ENCODE data around the gene FUNDC2.

Gene FUNDC2

GRCh38 chrX:155070975-155071693, 44.5 kb downstream of the FUNDC2 start, which contains the start of the genes BRCC3, CMC4 and MTCP1:
Gene BRCC3, plus strand, starts transcription at chrX:155071508. Its CDS starts 20 bp downstream, at chrX:155071528.
Gene CMC4, minus strand, starts transcription at chrX:155071136. Its CDS starts 7,113 bp downstream, at chrX:155064023.
Gene MTCP1, minus strand, starts transcription at chrX:155071136. Its CDS starts 5,126 bp downstream, at chrX:155066010.
- peak; percentile 57 to 63 (median 61) for DNase-seq

GRCh38 chrX:155071694-155072280, 45.1 kb downstream of the FUNDC2 start:
- peak in 1 of 4 experiments; percentile 22 for DNase-seq

- peak in 2 of 4 experiments; percentile 8 to 9 for DNase-seq
Measured at GRCh38 chrX:155086202-155086840, 59.7 kb downstream of the FUNDC2 start.

- DNase-seq = no peak
Measured at GRCh38 chrX:155086961-155087735, 60.5 kb downstream of the FUNDC2 start.

- DNase-seq = no peak
Measured at GRCh38 chrX:155094468-155095061, 67.9 kb downstream of the FUNDC2 start.

- DNase-seq = no peak
Measured at GRCh38 chrX:155105919-155106318, 79.3 kb downstream of the FUNDC2 start.

GRCh38 chrX:155108427-155108826, 81.8 kb downstream of the FUNDC2 start:
- no peak for DNase-seq

All from activated CD4-positive, CD25-positive, alpha-beta regulatory T cell (primary cell).